Epithelial cell of proximal tubule (primary cell): Measurements from ENCODE around the gene RALGPS1. TPM values are rescaled to one million over a fixed set of nuclear protein-coding genes. Genes with fewer than 3 reads are reported as not detected.

Experiments used
- DNase-seq: peaks from one replicate; pipeline ENCODE4 v3.0.0-alpha.2; 2011; ENCODE audit warnings: low read depth
- H3K4me3 ChIP-seq: 2 replicates; pipeline ENCODE4 v1.5.1; 2011; ENCODE audit warnings: low read depth, mild to moderate bottlenecking, low read length
- CTCF ChIP-seq: conservative IDR thresholded peaks from 2 replicates; pipeline ENCODE4 v1.5.1; 2012; ENCODE audit warnings: low read depth, mild to moderate bottlenecking, low read length
- total RNA-seq: library from RNA; depleted of rRNA; stranded (reverse); fragments of >200 nt; gene quantifications from 2 replicates; pipeline ENCODE4 v1.2.3, GENCODE V29; 2015

Gene RALGPS1
- total RNA-seq, 1 donor from 2014 or later, result 4.0 TPM

GRCh38 chr9:127269449-127269848 lies 354.9 kb downstream of the RALGPS1 start:
- no peak overlapping the region for H3K4me3 ChIP-seq
- TF ChIP-seq CTCF, result no peak
- DNase-seq, result no peak

Other genes with a start within 250 kb of the RALGPS1 start
- gene ZBTB43, start 109.7 kb upstream of the RALGPS1 start, total RNA-seq, result 4.3 TPM in 2 replicates
- 3.6 and 6.5 TPM in 2 replicates for gene ZBTB34, start 54.1 kb upstream of the RALGPS1 start, total RNA-seq
- gene ANGPTL2, start 207.9 kb downstream of the RALGPS1 start, total RNA-seq, result 1.1 and 1.7 TPM in 2 replicates